DMS53 treated with DMSO at 0.1 percent for 48 hours (cell line): ENCODE data around the gene ATXN7.

ENCODE experiments used
- DNase-seq: peaks from one replicate; lab custom pipeline; 2025; ENCODE audit not compliant: unreplicated experiment; lab: John Stamatoyannopoulos, UW

The ATXN7 gene

DNA sequence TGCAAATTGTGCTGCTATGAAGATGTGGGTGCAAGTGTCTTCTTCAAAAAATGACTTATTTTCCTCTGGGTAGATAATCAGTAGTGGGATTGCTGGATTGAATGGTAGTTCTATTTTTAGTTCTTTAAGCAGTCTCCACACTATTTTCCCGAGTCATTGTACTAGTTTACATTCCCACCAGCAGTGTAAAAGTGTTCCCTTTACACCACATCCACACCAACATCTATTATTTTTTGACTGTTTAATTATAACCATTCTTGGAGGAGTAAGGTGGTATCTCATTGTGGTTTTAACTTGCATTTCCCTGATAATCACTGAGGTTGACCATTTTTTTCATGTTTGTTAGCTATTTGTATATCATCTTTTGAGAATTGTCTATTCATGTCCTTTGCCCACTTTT is 179.3 kb downstream of the ATXN7 start:
- no peak for DNase-seq

DNA sequence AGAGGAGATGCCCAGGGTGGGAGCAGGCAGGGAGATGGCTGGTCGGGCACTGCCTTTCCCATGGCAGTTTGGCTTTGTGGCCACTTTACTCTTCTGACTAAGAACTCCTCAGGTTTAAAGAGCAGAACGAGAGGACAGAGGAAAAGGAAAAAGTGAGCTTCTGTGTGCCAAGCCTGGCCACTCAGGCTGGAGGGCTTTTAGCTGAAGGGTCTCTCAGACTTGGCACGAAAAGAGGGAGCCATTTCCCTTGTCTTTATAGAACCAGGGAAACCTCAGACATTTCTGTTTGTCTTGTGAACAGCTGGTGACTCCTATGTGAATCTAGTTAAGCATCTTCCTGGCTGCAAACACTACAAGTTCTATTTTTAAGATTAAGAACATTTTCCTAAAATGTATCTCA is 182.9 kb downstream of the ATXN7 start:
- DNase-seq, result no peak

DNA sequence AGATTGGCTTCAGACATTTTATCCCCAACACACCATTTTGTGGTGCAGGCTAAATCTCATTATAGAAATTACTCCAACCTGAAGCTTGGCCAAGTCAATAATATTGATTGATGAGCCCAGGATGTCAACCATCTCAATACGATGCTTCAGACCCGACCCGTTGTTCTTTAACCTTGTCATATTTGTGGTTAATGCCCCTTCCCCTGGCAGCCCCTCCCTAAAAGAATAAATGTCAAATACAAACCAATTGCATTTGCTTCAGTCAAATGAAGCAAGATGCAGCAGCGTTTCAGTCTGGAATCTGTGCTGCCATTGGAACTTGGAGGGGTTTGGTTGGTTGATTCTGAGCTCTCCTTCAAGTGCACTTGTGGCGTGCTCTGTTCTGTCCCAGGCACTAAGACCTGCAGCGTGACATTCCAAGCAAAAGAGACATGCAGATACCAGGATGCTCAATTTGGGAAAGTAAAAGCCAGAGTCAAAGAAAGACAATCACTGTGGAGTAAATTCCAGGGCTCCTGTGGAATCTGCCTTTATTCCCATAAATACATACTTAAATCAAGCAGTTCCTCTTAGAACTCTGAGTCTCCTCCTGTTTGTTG is 183.4 kb downstream of the ATXN7 start:
- DNase-seq, result no peak

GRCh38 chr3:64047787-64048186 is 184.1 kb downstream of the ATXN7 start:
- DNase-seq, result no peak

DNA sequence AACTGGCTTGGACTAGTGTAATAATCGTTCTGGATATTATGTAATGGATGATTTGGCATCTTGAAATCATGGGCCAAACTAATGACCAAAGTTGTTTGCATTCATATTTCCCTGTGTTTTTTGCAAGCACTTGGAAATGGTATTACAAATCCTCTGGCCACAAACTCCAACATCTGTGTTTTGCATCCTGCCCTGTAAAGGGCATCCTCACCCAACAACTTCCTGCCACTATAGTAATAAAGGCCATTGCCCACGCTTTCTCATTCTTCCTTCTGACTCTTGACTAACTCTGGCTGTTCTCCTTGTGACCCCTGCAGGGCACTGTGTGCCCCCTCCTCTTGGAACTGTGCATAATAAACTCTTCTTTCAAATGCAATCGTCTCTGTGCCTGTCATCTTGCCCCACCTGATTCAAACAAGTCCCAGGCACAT is 185.0 kb downstream of the ATXN7 start:
- DNase-seq, result no peak

GRCh38 chr3:64049136-64049535 is 185.5 kb downstream of the ATXN7 start:
- DNase-seq, result no peak

- DNase-seq, result no peak
Measured at GRCh38 chr3:64049832-64050231, 186.2 kb downstream of the ATXN7 start.
